HG03460 (cell line): ENCODE results near the gene LTBP1.
"Not testable (repeated sequence)": the region's sequence is repeated elsewhere in the genome, so short reads cannot be mapped to it uniquely, and the experiment has no call there.

Experiments
- ATAC-seq: cut with Tn5 transposase; IDR thresholded peaks from one replicate; pipeline ENCODE4 v1.9.1; 2021; ENCODE audit not compliant: unreplicated experiment

LTBP1 gene

DNA sequence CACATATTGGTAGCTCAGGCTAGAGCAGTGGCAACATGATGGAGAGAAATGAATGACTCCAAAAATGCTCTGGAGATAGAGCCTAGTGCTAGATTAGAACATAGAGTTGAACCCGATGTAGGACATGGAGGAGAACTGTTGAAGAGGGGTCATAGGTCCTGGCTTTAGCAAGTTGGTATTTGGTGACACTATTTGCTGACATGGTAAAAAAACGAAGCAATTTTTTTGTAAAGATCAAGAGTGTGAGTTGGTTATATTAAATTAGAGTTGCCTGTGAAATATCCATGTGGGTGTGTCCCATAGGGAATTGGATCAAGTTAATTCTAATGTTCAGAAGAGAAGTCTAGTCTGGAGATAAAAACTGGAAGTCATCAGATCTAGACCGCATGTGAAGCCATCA, 386.7 kb downstream of the LTBP1 start:
- ATAC-seq, result no peak

GRCh38 chr2:33334083-33334482, 387.3 kb downstream of the LTBP1 start:
- no peak for ATAC-seq

DNA sequence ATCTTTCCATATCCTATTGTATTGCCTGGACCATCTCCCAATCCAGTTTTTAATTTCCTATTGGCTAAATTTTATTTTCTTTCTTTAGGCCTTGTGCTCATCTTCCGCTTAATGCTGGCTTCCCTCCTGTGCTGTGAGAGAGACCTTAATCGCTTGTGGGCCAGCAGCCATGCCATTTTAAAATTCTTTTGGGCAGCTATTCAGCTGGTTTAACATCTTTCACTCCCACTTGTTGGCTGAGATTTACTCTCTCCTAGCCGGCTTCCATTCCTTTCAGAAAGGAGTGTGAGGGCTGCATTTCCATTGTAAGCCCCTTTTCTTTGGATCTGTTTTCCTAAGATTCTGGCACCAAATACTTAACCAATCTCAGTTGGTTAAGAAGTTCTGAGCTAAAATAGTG, 388.8 kb downstream of the LTBP1 start:
- ATAC-seq, result no peak

- ATAC-seq, result no peak
Measured at GRCh38 chr2:33336036-33336625, 389.4 kb downstream of the LTBP1 start.

DNA sequence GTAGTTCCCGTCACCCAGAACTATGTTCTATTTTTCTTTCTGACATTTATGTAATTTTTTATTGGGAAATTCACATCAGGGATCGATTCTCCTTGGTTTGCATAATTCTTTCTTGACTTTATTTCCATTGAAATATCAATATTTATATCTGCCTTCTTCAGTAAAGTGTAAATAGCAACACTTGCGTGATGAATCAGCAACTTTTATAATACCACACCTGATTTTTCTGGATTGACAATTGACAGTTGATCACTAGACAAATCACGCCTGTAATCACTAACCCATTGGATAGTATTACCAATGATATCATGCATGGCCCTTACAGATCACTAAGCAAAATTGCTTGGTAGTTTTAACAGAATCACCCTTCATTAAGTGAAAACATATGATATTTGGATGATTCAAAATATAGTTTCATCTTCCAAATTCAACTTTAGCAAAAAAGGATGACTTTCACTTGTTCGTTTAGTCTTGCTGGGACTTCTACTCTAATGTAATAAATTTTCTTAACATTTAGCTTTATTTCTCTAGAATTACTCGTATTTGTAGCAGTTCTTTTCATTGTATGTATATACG, 390.7 kb downstream of the LTBP1 start:
- no peak for ATAC-seq

DNA sequence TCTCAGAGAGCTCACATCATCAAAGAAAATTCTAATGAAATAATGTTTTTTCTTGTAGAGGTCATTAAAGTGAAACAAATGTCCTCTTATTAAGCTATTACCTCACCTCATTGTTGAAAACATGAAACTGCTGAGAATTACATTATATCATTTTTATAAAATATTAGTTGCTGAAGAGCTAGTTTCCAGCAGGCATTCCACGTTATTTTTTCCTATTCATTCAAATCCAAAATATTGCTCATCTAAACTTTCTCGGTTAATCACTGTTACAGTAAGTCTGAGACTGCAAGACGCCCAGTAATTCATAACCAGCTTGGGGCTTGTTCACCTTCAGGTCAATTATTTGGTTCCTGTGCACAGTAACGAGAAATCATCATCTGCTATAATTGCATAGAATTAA, 391.2 kb downstream of the LTBP1 start:
- no peak for ATAC-seq

DNA sequence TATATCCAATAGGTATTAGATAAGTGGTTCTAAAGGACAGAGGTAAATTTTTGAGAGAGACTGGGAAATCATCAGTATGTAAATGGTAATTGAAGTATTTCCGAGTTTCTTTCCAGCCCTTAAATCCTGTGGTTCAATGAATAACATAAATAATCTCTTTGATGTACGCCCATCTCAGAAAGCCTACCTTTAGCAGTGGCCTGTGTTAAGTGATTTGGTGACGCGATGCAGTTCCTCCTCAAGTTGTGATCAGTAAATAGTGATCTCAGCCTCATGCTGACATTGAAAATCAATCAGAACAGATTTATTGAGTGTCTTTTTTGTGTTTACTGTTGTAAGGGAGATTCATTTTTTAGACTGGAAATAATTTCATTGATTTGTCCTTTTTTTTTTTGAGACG, 392.5 kb downstream of the LTBP1 start:
- no peak for ATAC-seq

DNA sequence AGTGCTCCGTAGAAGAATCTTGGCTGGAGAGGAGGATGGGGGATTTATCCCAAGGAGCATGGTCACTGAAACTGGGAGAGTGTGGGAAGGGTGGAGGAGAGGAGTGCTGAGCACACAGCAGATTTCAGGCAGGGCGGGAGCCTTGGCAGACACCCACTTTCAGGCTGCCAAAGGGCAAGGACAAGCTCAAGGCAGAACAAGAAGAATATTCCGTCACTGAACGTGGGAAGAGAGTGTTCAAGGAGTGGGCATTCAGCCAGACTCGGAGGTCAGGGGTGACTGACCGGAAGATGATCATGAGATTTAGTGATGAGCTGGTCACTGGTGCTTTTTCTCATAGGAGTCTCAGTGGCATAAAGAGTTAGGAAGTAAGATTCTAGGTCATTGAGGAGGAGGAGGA, 393.5 kb downstream of the LTBP1 start:
- ATAC-seq, result no peak

- ATAC-seq, result no peak
Measured at GRCh38 chr2:33342171-33342570, 395.4 kb downstream of the LTBP1 start.

GRCh38 chr2:33342705-33343104, 396.0 kb downstream of the LTBP1 start:
- no peak for ATAC-seq

DNA sequence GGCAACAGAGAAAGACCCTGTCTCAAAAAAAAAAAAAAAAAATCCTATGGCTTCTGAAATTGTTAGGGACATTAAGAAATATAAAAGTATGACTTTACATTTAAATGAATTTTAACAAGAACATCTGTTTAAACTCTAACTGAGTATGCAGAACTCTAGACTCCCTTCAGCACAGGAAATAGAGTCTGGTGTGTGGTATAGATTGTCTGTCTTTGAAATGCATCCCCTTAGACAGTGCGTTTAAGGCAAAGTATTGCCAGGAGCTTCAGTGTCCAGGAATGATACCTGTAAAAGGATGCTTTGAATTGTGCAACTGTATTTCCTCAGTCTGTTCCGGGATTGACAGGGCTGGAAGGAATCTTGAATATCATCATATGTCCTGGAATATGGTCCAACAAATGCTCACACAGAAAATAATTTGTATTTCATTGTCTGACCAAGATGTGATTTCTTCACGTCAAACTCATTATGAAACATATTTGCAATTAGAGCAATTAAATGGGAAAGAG, 396.7 kb downstream of the LTBP1 start:
- ATAC-seq, result no peak

DNA sequence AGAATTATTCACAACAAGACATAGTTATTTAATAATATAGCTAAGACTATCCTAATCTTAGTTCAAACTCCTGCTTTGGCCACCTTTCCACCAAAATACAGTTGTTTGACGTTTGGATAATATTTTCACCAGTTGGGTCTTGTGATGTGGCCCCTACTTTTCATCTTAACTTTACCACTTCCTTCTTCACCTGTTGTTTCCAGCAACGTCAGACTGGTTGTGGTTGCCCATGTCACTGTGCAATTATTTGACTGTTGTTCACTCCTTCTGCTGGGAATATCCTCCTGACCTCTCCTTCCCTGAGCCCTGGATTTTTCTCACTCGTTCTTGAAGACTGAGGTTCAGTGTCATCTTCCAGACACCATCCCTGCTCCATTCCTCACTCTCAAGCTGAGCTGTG, 397.5 kb downstream of the LTBP1 start:
- no peak for ATAC-seq

DNA sequence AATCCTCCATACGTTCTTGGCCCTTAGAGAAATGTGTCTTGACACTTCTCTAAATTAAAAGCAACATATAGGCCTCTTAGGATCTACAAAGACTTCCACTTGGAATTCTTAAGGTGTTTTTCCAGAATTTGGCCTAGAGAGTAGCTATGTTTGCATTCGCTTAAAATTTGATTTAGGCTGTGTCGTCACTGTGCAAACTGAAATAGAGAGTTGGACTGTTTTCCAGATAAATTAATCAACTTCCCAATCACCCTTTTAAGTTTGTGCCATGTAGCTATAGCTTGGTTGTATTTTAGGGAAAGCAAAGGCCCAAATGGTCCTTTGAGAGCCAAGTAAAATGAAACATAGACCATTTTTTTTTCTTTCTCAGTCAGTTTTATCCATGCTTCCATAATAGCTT, 401.1 kb downstream of the LTBP1 start:
- ATAC-seq, result no peak

GRCh38 chr2:33350632-33351031, 403.9 kb downstream of the LTBP1 start:
- ATAC-seq, result no peak

DNA sequence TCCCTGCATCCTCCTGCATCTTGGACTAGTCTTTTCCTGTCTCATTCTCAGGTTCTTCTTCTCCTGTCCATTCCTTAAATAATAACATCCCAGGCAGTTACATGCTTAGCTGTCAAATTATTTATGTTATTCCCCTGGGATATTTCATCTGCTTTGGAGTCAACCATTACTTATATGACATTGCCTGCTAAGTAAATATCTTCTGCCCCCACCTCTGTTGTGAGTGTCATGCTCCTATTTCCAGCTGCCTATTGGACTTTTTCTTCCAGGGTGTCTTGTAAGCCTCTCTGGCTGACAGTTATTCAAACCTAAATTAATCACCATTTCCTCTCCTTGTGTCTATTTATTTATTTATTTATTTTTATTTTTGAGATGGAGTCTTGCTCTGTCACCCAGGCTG, 405.0 kb downstream of the LTBP1 start:
- ATAC-seq, result no peak

DNA sequence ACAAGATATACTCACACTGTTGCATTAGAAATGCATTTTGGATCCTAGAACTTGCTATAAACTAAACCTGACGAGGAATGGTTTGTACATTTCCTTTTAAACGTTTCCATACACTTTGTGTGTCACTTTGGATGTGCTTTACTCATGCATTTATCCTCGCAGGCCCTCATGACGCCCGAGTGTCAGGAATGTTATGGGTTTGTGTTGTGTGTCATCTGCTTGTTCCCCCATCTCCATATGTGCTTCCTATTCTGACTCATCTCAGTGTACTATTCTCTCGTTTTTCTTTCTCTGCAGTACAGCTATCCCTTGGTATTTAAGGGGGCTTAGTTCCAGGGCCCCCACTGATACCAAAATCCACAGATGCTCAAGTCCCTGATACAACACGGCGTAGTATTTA, 408.2 kb downstream of the LTBP1 start:
- no peak for ATAC-seq

DNA sequence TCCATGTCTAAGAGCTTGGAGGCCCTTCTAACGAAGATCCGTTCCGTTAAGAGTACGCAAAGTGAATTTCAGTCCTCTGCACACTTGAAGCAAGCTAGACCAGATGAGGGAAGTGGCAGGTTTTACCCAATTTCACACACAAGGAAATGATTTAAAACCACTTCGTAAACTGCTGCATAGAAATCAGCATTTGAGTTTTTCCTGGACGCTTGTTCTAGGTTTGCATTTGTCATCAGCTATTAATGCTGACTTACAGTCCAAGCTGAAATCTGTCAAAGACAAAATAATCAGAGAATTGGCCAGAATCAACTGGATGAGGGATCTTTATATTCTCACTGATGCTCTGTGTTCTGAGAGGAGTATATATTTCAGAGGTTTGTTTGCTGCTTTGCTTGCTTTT, 412.1 kb downstream of the LTBP1 start:
- no peak for ATAC-seq

DNA sequence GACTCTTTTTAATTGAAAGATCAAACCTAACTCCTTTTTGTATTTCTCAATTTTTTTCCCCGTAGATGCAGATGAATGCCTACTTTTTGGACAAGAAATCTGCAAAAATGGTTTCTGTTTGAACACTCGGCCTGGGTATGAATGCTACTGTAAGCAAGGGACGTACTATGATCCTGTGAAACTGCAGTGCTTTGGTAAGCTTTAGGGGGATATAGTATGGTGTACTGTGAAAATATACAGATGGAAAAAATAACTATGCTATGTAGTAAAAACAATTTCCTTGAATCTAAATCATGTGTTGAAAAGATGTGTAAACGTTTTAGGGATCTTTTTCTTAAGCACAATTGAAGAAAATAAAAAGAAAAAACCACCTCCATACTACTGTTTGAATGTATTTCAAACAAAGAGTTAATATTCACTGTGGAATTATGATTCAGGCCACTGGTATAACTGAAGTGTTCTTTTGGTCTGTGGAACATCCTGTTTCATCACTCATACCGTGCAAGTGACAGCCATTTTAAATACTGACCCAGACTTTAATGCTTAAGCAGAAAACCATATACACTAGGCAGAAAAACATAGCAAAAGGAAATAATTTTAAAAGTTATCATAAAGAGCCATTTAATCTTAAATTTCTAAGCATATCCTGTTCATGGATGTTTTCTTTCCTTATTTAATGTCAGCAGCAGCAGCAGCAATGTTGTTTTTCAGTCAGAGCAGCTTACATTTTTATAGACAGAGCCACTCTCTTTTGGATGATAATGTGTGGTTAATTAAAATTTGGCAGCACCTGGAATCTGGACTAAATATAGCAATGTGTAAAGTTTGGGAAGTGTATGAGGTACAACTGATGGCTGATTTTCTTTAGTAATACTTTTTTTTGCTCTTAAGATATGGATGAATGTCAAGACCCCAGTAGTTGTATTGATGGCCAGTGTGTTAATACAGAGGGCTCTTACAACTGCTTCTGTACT, 416.9 kb downstream of the LTBP1 start:
- no peak for ATAC-seq

DNA sequence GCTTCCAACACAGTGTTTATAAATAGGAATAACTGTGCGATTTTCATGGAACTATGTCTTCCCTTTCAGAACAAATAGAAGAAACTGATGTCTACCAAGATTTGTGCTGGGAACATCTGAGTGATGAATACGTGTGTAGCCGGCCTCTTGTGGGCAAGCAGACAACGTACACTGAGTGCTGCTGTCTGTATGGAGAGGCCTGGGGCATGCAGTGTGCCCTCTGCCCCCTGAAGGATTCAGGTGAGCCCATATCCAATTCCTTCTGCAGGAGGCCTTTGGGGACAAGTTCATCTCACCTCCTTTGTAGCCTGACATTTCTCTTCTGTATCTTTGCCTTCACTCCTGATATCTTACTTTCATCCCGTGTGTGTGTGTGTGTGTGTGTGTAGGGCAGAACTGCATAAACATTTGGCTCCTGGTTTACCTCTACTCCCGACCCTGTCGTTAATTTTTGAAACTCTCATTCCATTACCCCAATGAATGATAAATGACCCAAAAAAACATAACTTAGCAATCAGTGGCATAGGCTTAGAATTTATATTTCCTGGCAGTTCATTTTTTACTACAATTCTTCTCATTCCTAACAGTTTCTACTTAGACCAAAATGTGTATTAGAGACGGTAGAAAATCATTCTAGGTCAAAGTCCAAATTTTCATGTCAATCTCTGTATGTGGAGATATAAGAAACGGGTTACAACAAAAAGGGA, 418.7 kb downstream of the LTBP1 start:
- no peak for ATAC-seq

- ATAC-seq, result no peak
Measured at GRCh38 chr2:33366473-33366872, 419.7 kb downstream of the LTBP1 start.

GRCh38 chr2:33368524-33368923, 421.8 kb downstream of the LTBP1 start:
- not testable (repeated sequence) for ATAC-seq
